GM23248 (cell line): Measurements from ENCODE around the gene TP53AIP1.

Source experiments
- EZH2 ChIP-seq: fragments of 200-600 bp; sonication (generic); IDR thresholded peaks from 2 replicates; pipeline ENCODE4 v1.6.1; 2018; ENCODE audit warnings: antibody characterized with exemption, mild to moderate bottlenecking; ENCODE audit not compliant: insufficient read depth, poor library complexity, severe bottlenecking
- EZH2phosphoT487 ChIP-seq: fragments of 200-600 bp; sonication (generic); IDR thresholded peaks from 2 replicates; pipeline ENCODE4 v1.6.1; 2018; ENCODE audit warnings: antibody characterized with exemption, moderate library complexity, mild to moderate bottlenecking, low read depth; ENCODE audit not compliant: insufficient read depth

- TF ChIP-seq EZH2: no peak
- no peak for TF ChIP-seq EZH2phosphoT487
These were observed 40.8 kb downstream of the TP53AIP1 start for GRCh38 chr11:128901653-128902514.
